Measurements from ENCODE around the gene LRIG2.

Gene LRIG2

DNA sequence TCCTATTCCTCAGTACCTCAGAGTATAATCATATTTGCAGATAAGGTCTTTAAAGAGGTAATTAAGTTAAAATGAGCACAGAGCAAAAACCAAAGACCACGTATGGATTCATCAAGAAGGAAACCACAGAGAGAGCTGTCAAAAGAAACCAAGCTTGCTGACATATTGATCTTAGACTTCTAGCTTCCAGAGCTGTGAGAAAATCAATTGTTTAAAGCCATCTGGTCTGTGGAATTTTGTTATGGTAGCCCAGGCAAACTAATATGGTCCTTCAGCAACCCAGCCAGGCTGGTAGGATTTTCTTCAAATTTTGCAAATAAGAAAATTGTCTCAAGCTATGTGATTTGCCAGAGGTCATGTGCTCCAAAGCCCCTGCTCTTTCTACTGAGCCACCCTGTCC is 62.5 kb downstream of the LRIG2 start:
- H3K4me1 ChIP-seq (ENCODE audit: control insufficient read depth, insufficient read depth, low read length) = peaks cover 6% of the 10 kb centered on the region
- no peaks in the 10 kb centered on the region for H3K36me3 ChIP-seq (ENCODE audit: control insufficient read depth, insufficient read depth, low read length)
- H3K4me3 ChIP-seq (ENCODE audit: low read length) = no peak overlapping the region
- H3K9ac ChIP-seq (ENCODE audit: low read length) = no peak overlapping the region
- no peaks in the 10 kb centered on the region for H3K27me3 ChIP-seq (ENCODE audit: control insufficient read depth, insufficient read depth, low read length)
- H3K9me3 ChIP-seq (ENCODE audit: control insufficient read depth, low read length) = no peaks in the 10 kb centered on the region

DNA sequence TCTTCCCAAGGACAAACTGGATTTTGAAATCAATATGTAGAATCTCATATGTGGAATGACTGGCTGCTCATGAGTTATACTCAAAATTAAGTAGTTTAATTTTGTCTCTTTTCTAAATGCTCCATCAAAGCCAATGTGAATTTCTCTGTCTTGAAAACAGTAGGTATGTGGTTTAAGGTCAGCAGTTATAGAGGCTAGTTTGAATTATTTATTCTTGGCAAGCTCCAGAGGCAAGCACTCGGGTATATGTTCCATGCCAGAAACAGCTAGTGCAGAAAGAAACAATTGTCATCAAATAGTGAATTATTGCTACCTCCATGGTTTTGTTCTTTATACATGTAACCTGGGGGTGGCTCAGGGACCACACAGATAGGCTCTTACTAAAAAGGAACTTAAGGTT is 63.5 kb downstream of the LRIG2 start:
- H3K36me3 ChIP-seq (ENCODE audit: control insufficient read depth, insufficient read depth, low read length) = no peaks in the 10 kb centered on the region
- H3K9me3 ChIP-seq (ENCODE audit: control insufficient read depth, low read length) = no peaks in the 10 kb centered on the region
- no peak overlapping the region for H3K4me3 ChIP-seq (ENCODE audit: low read length)
- peaks cover 16% of the 10 kb centered on the region for H3K4me1 ChIP-seq (ENCODE audit: control insufficient read depth, insufficient read depth, low read length)
- no peaks in the 10 kb centered on the region for H3K27me3 ChIP-seq (ENCODE audit: control insufficient read depth, insufficient read depth, low read length)
- H3K9ac ChIP-seq (ENCODE audit: low read length) = no peak overlapping the region

DNA sequence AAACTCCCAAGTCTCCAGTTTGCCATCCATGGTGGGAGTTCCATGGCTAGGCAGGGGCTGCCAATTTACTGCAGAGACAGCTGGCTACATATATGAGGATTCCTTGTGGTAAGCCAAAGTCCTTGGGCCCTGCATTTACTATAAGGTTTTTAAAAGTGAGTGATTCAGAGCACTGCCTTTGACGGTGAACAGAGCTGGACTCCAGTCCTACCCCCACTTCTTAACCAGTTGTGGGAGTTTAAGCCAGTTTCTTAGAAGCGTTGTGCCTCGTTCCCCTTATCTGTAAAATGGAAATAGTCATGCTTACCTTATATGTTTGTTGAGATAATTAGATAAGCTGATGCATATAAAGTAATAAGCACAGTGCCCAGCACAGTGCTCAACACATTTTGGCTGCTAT is 64.6 kb downstream of the LRIG2 start:
- no peaks in the 10 kb centered on the region for H3K36me3 ChIP-seq (ENCODE audit: control insufficient read depth, insufficient read depth, low read length)
- no peak overlapping the region for H3K9ac ChIP-seq (ENCODE audit: low read length)
- no peaks in the 10 kb centered on the region for H3K9me3 ChIP-seq (ENCODE audit: control insufficient read depth, low read length)
- no peaks in the 10 kb centered on the region for H3K27me3 ChIP-seq (ENCODE audit: control insufficient read depth, insufficient read depth, low read length)
- no peak overlapping the region for H3K4me3 ChIP-seq (ENCODE audit: low read length)
- peaks cover 26% of the 10 kb centered on the region for H3K4me1 ChIP-seq (ENCODE audit: control insufficient read depth, insufficient read depth, low read length)

DNA sequence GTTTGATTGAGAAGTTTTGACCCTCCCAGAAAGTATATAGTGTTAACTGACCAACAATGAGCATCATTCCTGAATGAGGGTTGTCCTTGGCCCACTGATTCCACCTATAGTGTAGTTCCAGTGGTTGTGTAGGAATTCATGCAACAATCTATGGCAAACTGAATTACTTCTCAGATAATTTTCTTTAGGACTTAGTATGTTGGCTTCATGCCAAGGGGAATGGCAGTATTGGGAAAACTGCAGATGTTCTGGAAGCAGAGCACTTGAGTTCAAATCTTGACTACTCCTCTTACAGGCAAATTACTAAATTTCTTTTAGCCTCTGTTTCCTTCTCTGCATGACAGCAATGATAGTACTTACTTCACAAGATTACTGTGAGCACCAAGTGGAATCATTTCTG is 65.8 kb downstream of the LRIG2 start:
- Histone ChIP-seq H3K9me3 (ENCODE audit: control insufficient read depth, low read length) (no peaks in the 10 kb centered on the region), H3K36me3 (ENCODE audit: control insufficient read depth, insufficient read depth, low read length) (no peaks in the 10 kb centered on the region), H3K9ac (ENCODE audit: low read length) (no peak overlapping the region), H3K4me1 (ENCODE audit: control insufficient read depth, insufficient read depth, low read length) (peaks cover 26% of the 10 kb centered on the region), H3K27me3 (ENCODE audit: control insufficient read depth, insufficient read depth, low read length) (no peaks in the 10 kb centered on the region), H3K4me3 (ENCODE audit: low read length) (no peak overlapping the region)

DNA sequence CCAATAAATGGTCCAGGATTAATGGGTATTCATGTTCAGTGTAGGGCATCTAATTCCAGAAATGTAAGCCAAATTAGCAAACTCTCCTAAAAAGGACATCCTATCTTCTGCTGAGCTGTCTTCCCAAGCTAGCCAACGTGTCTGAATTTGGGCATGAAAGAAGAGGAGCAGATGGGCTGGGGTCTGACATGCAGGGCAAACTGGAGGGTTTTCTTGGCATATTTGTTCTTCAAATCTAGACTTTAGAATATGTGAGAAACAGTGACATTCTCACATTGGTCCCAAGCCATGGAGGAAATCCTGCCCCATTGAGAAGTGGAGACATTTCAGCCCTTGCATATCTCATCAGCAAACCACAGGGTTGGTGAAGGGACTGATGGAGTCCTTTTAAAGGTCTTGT is 67.2 kb downstream of the LRIG2 start:
- H3K4me1 ChIP-seq (ENCODE audit: control insufficient read depth, insufficient read depth, low read length) = peaks cover 26% of the 10 kb centered on the region
- H3K36me3 ChIP-seq (ENCODE audit: control insufficient read depth, insufficient read depth, low read length) = no peaks in the 10 kb centered on the region
- H3K9me3 ChIP-seq (ENCODE audit: control insufficient read depth, low read length) = no peaks in the 10 kb centered on the region
- peak overlapping the region; percentile 22 for H3K9ac ChIP-seq (ENCODE audit: low read length)
- no peaks in the 10 kb centered on the region for H3K27me3 ChIP-seq (ENCODE audit: control insufficient read depth, insufficient read depth, low read length)
- H3K4me3 ChIP-seq (ENCODE audit: low read length) = no peak overlapping the region

DNA sequence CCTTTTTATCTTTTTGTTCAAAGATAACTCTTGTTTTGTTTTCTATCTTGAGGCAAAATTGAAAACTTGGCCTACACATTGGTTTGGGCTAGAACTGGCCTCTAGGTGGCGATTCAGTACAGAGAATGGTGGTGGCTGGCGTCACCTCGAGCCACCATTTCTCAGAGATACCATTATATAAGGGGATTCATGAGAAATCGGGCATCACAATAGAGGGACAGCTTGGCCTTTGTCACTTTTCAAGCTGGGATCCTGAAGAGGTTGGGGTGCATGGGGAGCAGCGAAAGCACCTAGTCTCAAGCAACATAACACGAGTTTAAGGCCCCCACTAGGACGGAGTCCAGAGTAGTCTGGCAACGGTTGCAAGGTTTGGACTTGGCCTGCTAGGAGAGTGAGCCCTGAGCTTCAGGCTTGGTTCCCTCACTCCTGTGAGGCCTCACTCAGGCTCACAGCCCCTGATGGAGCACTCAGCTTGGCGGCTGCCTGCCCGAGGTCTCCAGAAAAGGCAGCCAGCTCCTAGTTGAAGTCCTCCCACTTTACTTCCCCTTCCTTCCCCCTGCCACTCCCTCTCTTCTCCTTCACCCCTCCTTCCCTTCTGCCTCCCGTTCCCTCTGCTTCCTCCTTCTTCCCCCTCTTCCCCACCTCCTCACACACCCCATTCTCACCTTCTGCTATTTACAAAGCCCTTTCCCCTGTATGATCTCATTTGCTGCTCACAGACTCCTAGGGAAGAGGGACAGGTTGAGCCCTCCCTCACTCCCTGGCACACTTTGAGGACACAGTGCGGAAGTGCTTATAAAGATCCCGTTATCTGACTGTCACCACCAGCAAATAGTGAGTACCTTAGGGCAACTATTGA is 67.8 kb downstream of the LRIG2 start:
- no peaks in the 10 kb centered on the region for H3K27me3 ChIP-seq (ENCODE audit: control insufficient read depth, insufficient read depth, low read length)
- H3K36me3 ChIP-seq (ENCODE audit: control insufficient read depth, insufficient read depth, low read length) = no peaks in the 10 kb centered on the region
- H3K9me3 ChIP-seq (ENCODE audit: control insufficient read depth, low read length) = no peaks in the 10 kb centered on the region
- peak overlapping the region; percentile 23 for H3K4me3 ChIP-seq (ENCODE audit: low read length)
- H3K9ac ChIP-seq (ENCODE audit: low read length) = peak overlapping the region; percentile 22
- H3K4me1 ChIP-seq (ENCODE audit: control insufficient read depth, insufficient read depth, low read length) = peaks cover 26% of the 10 kb centered on the region

DNA sequence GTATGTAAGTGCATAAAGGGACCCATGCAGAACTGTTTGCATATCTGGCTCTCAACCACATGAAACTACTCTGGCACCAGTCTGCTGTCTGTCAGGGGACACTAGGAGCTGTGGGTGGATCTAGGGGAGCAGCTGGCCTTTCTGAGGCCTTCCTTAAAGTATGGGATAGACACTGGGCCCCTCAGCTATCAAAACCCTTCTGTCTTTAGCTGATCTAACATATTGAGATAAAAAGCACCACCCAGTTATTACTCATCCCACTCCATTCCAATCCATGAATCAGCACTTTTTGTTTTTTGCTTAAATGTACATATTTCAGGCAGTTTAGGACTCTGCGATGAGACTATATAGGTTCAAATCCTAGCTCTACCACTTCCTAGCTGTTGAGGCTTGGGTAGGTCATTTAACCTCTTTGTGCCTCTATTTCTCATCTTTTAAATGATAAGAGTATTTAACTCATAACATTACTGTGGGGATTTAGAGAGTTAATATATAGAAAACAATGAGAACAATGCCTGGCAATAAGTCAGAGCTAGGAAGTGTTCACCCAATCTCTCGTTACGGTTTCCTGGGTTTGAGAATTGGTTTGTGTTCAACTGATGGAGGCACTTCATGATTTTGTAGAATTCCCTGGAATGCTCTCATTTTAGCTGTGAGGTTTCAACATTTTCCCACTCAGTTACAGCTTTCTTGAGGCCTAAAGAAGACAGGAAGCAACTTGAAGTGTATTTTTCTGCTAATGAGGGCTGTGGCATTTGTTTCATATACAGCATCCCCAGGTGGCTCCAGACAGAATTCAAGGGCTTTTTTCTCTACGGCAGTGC is 68.9 kb downstream of the LRIG2 start:
- Histone ChIP-seq H3K9ac (ENCODE audit: low read length) (no peak overlapping the region), H3K27me3 (ENCODE audit: control insufficient read depth, insufficient read depth, low read length) (no peaks in the 10 kb centered on the region), H3K4me3 (ENCODE audit: low read length) (no peak overlapping the region), H3K9me3 (ENCODE audit: control insufficient read depth, low read length) (no peaks in the 10 kb centered on the region), H3K4me1 (ENCODE audit: control insufficient read depth, insufficient read depth, low read length) (peaks cover 26% of the 10 kb centered on the region), H3K36me3 (ENCODE audit: control insufficient read depth, insufficient read depth, low read length) (no peaks in the 10 kb centered on the region)

DNA sequence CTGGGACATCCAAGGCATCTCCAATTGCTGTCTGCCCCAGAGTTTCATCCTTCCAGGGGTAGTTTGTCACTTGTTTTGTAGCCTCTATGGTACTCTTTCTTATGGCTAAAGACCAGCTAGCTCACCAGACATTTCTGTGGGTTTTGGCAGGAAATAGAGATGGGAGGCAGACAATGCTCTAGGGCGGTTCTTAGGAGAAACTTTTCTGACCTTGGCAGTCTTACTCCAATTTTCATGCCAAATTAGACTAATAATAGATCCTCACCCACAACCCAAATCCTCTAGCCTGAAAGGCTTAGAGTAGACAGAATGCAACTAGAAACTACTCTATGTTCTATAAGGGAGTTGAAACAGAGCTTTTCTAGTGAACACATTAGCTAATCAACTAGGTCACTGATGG is 69.8 kb downstream of the LRIG2 start:
- H3K9me3 ChIP-seq (ENCODE audit: control insufficient read depth, low read length) = no peaks in the 10 kb centered on the region
- no peak overlapping the region for H3K9ac ChIP-seq (ENCODE audit: low read length)
- no peak overlapping the region for H3K4me3 ChIP-seq (ENCODE audit: low read length)
- no peaks in the 10 kb centered on the region for H3K27me3 ChIP-seq (ENCODE audit: control insufficient read depth, insufficient read depth, low read length)
- H3K4me1 ChIP-seq (ENCODE audit: control insufficient read depth, insufficient read depth, low read length) = peaks cover 21% of the 10 kb centered on the region
- H3K36me3 ChIP-seq (ENCODE audit: control insufficient read depth, insufficient read depth, low read length) = no peaks in the 10 kb centered on the region

DNA sequence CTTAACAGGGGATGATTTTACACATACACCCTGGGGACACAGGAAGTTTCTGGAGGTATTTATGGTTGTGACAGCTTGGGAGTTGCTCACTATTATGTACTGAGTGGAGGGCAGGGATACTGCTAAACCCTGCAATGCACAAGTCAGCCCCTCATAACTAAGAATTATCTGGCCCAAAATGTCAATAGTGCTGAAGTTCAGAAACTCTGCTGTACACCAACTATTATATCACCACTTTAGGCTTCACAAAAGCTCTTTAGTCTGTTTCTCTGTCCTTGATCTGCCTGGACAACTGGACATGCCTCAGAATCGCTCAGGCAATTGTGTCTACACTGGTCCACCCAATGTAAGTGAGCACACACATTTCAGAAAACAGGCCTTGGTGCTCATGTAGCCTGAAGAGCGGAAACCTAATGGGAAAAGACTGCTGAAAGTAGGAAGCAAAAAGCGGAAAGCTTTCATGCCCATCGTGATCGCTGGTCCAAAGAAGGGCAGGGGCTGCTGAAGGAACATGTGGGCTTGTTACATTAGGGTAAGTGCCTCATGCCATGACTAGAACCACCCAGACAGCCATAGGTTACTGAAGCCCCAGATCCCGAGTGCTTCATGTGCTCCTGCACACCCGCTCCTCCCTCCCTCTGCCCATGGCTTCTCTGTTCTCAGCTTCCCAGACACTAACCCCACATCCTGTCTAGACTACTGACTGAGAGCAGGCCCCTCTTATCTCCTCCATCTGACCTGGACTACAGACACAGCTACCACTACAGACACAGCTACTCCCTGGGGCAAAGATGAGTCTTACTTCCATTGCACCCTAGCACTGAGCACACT is 73.5 kb downstream of the LRIG2 start:
- Histone ChIP-seq H3K36me3 (ENCODE audit: control insufficient read depth, insufficient read depth, low read length) (no peaks in the 10 kb centered on the region), H3K9ac (ENCODE audit: low read length) (no peak overlapping the region), H3K9me3 (ENCODE audit: control insufficient read depth, low read length) (no peaks in the 10 kb centered on the region), H3K4me1 (ENCODE audit: control insufficient read depth, insufficient read depth, low read length) (peaks cover 10% of the 10 kb centered on the region), H3K27me3 (ENCODE audit: control insufficient read depth, insufficient read depth, low read length) (no peaks in the 10 kb centered on the region), H3K4me3 (ENCODE audit: low read length) (no peak overlapping the region)

DNA sequence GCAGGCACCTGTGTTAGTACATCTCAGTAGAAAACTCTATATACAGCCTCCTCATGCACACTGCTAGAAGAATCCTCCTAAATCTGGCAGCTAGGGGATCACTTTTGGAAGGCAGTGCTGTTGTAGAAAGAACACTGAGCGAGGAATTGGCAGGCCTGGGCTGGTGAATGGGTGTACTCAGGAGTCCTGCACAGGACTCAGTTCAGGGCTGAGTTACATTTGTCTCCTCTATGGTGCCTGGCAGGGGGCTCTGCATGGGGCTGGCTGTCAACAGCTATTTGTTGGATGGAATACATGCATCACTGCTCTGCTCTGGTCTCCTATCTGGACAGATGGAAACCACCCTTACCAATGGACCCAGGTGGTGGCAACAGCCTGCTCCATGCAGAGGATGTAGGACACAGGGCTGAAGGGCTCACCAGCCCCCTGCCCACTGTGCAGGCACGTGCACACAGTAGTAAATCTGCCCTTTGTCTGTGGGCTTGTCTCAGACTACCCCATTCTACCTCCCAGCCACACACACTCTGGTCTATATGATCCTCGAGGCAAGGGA is 74.2 kb downstream of the LRIG2 start:
- Histone ChIP-seq H3K9me3 (ENCODE audit: control insufficient read depth, low read length) (no peaks in the 10 kb centered on the region), H3K36me3 (ENCODE audit: control insufficient read depth, insufficient read depth, low read length) (no peaks in the 10 kb centered on the region), H3K9ac (ENCODE audit: low read length) (no peak overlapping the region), H3K4me1 (ENCODE audit: control insufficient read depth, insufficient read depth, low read length) (peaks cover 3% of the 10 kb centered on the region), H3K27me3 (ENCODE audit: control insufficient read depth, insufficient read depth, low read length) (no peaks in the 10 kb centered on the region), H3K4me3 (ENCODE audit: low read length) (no peak overlapping the region)

DNA sequence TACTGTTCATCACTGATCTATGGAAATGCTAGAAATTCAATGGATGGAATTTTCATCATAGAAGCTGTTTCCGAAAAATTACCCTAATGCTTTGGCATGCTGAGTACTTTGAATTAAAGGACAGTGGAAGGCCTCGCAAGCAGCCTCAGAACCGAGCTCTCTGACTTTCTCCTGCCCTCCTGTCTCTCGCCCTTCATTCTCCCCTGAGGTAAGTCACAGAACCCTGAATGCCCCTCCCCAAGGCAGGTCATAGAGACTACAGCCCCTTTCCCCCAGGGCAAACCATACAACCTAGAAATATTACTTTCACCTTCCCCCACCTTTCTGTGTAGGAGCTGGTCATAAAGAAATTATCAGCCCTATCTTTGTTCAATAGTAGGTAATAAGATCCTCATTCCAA is 74.8 kb downstream of the LRIG2 start:
- no peaks in the 10 kb centered on the region for H3K27me3 ChIP-seq (ENCODE audit: control insufficient read depth, insufficient read depth, low read length)
- peaks cover 2% of the 10 kb centered on the region for H3K4me1 ChIP-seq (ENCODE audit: control insufficient read depth, insufficient read depth, low read length)
- no peak overlapping the region for H3K4me3 ChIP-seq (ENCODE audit: low read length)
- no peaks in the 10 kb centered on the region for H3K9me3 ChIP-seq (ENCODE audit: control insufficient read depth, low read length)
- no peak overlapping the region for H3K9ac ChIP-seq (ENCODE audit: low read length)
- H3K36me3 ChIP-seq (ENCODE audit: control insufficient read depth, insufficient read depth, low read length) = no peaks in the 10 kb centered on the region
